MM.1S (cell line): ENCODE results near the gene CSF2RB.

Experiments used
- DNase-seq: peaks from one replicate; pipeline ENCODE4 v3.0.0-alpha.2; 2015
- H2AFZ ChIP-seq: fragments of 300-600 bp; sonication (generic); 2 replicates; pipeline ENCODE4 v1.6.0; 2016; ENCODE audit warnings: antibody characterized with exemption, low read length
- H3F3A ChIP-seq: fragments of 300-600 bp; sonication (generic); 2 replicates; pipeline ENCODE4 v1.6.1; 2016; ENCODE audit warnings: mild to moderate bottlenecking, antibody characterized with exemption, low read length, moderate library complexity, mixed read lengths; ENCODE audit not compliant: insufficient read depth
- H3K27ac ChIP-seq: fragments of 300-600 bp; sonication (generic); 2 replicates; pipeline ENCODE4 v1.5.1; 2016; ENCODE audit warnings: mild to moderate bottlenecking, low read length
- H3K27me3 ChIP-seq: fragments of 300-600 bp; sonication (generic); replicated peaks from 2 replicates; pipeline ENCODE4 v1.6.0; 2016; ENCODE audit warnings: low read length; ENCODE audit not compliant: insufficient read depth
- H3K36me3 ChIP-seq: fragments of 300-600 bp; sonication (generic); replicated peaks from 2 replicates; pipeline ENCODE4 v1.6.1; 2016; ENCODE audit warnings: mild to moderate bottlenecking, low read length, mixed read lengths; ENCODE audit not compliant: insufficient read depth
- H3K4me1 ChIP-seq: fragments of 300-600 bp; sonication (generic); 2 replicates; pipeline ENCODE4 v1.6.1; 2016; ENCODE audit warnings: low read length, mixed read lengths
- H3K4me2 ChIP-seq: fragments of 300-600 bp; sonication (generic); 2 replicates; pipeline ENCODE4 v1.6.0; 2016; ENCODE audit warnings: low read depth, low read length
- H3K4me3 ChIP-seq: fragments of 300-600 bp; sonication (generic); 2 replicates; pipeline ENCODE4 v1.5.1; 2016; ENCODE audit warnings: low read length, mixed read lengths
- H3K79me2 ChIP-seq: fragments of 300-600 bp; sonication (generic); 2 replicates; pipeline ENCODE4 v1.6.1; 2016; ENCODE audit warnings: mixed run types, low read length, mixed read lengths
- H3K9ac ChIP-seq: fragments of 300-600 bp; sonication (generic); 2 replicates; pipeline ENCODE4 v1.6.1; 2016; ENCODE audit warnings: low read length, mixed read lengths
- H3K9me2 ChIP-seq: fragments of 300-600 bp; sonication (generic); replicated peaks from 2 replicates; pipeline ENCODE4 v1.6.1; 2016; ENCODE audit warnings: mild to moderate bottlenecking, low read length, mixed read lengths; ENCODE audit not compliant: insufficient read depth
- H3K9me3 ChIP-seq: fragments of 300-600 bp; sonication (generic); replicated peaks from 2 replicates; pipeline ENCODE4 v1.6.1; 2016; ENCODE audit warnings: mild to moderate bottlenecking, low read length, mixed read lengths; ENCODE audit not compliant: insufficient read depth
- H4K20me1 ChIP-seq: fragments of 300-600 bp; sonication (generic); 2 replicates; pipeline ENCODE4 v1.6.1; 2016; ENCODE audit warnings: mild to moderate bottlenecking, low read length, moderate library complexity, mixed read lengths; ENCODE audit not compliant: insufficient read depth
- CTCF ChIP-seq: fragments of 300-600 bp; sonication (generic); IDR thresholded peaks from 2 replicates; pipeline ENCODE4 v1.5.1; 2016; ENCODE audit warnings: antibody characterized with exemption, low read length, mixed read lengths
- EZH2 ChIP-seq: fragments of 300-600 bp; sonication (generic); optimal IDR thresholded peaks from 2 replicates; pipeline ENCODE3; 2017; ENCODE audit warnings: low read depth, mild to moderate bottlenecking, antibody characterized with exemption, low read length, mixed read lengths
- EZH2phosphoT487 ChIP-seq: fragments of 300-600 bp; sonication (generic); IDR thresholded peaks from 2 replicates; pipeline ENCODE4 v1.6.1; 2018; ENCODE audit warnings: antibody characterized with exemption, low read length

CSF2RB gene

GRCh38 chr22:36958366-36958765, 44.9 kb downstream of the CSF2RB start:
- H3K36me3 ChIP-seq = no peaks in the 10 kb centered on the region
- DNase-seq = no peak
- no peak overlapping the region for H3K4me2 ChIP-seq
- no peaks in the 10 kb centered on the region for H3K27me3 ChIP-seq
- H3K4me3 ChIP-seq = no peak overlapping the region
- H3K9me3 ChIP-seq = no peaks in the 10 kb centered on the region
- H4K20me1 ChIP-seq = no peaks in the 10 kb centered on the region
- no peaks in the 10 kb centered on the region for H3K79me2 ChIP-seq
- no peak overlapping the region for H2AFZ ChIP-seq
- H3K27ac ChIP-seq = no peak overlapping the region
- no peak overlapping the region for H3K9ac ChIP-seq
- no peaks in the 10 kb centered on the region for H3F3A ChIP-seq
- peaks cover 15% of the 10 kb centered on the region for H3K4me1 ChIP-seq
- H3K9me2 ChIP-seq = no peaks in the 10 kb centered on the region
- TF ChIP-seq EZH2phosphoT487 (no peak), EZH2 (no peak), CTCF (no peak)

DNA sequence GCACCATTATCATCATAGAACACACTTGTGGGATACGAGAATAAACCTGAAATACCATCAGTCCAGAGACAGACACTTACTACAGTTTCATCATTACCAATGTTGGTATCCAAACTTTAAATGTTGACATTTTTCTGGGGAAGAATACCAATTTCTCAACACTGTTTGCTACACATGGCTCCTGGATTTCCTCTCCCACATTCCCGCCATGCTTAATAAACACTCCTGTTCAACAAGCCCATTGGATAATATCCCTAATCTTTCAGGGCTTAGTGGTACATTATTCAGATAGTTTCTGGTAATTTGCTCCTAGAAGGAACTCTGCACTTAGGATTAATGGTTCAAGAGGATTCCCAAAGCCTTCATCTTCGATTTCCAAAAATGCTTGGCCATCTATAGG, 48.2 kb downstream of the CSF2RB start:
- TF ChIP-seq EZH2phosphoT487 = no peak
- TF ChIP-seq CTCF = no peak
- TF ChIP-seq EZH2 = no peak
- H4K20me1 ChIP-seq = no peaks in the 10 kb centered on the region
- no peaks in the 10 kb centered on the region for H3K27me3 ChIP-seq
- no peaks in the 10 kb centered on the region for H3K4me1 ChIP-seq
- H3K9me2 ChIP-seq = no peaks in the 10 kb centered on the region
- no peaks in the 10 kb centered on the region for H3K79me2 ChIP-seq
- H3K4me3 ChIP-seq = no peak overlapping the region
- H2AFZ ChIP-seq = no peak overlapping the region
- no peak overlapping the region for H3K9ac ChIP-seq
- H3K27ac ChIP-seq = no peak overlapping the region
- H3K4me2 ChIP-seq = no peak overlapping the region
- no peaks in the 10 kb centered on the region for H3K36me3 ChIP-seq
- DNase-seq = no peak
- no peaks in the 10 kb centered on the region for H3F3A ChIP-seq
- no peaks in the 10 kb centered on the region for H3K9me3 ChIP-seq

DNA sequence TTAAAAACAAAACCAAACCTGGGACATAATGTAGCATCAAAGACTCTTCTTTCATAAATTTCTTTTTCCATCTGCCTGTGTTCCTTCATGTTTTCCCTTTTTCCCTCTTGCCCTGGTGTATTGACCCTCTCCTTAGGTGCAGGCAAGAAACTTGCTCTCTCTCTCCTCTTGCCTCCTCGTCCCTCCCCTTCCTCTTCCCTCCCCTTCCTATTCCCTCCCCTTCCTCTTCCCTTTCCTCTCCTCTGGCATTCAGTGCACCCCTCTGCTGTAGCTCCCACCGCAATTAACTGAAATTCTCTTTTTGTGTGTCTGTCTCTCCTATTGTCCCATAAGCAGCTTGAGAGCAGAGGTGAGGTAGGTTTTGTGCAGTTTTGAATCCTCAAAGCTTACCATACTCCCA, 49.9 kb downstream of the CSF2RB start:
- H3K4me3 ChIP-seq = no peak overlapping the region
- TF ChIP-seq CTCF (no peak), EZH2phosphoT487 (no peak), EZH2 (no peak)
- no peaks in the 10 kb centered on the region for H3K79me2 ChIP-seq
- no peak for DNase-seq
- H2AFZ ChIP-seq = no peak overlapping the region
- H3K4me2 ChIP-seq = no peak overlapping the region
- no peaks in the 10 kb centered on the region for H3K27me3 ChIP-seq
- no peaks in the 10 kb centered on the region for H3K36me3 ChIP-seq
- H3K9ac ChIP-seq = no peak overlapping the region
- no peaks in the 10 kb centered on the region for H3K9me3 ChIP-seq
- H3K27ac ChIP-seq = no peak overlapping the region
- H3K4me1 ChIP-seq = no peaks in the 10 kb centered on the region
- no peaks in the 10 kb centered on the region for H3K9me2 ChIP-seq
- H3F3A ChIP-seq = no peaks in the 10 kb centered on the region
- no peaks in the 10 kb centered on the region for H4K20me1 ChIP-seq
